Putamen (tissue), 1 donor: Measurements from ENCODE around the gene EPHB1.
A peak's percentile ranks its signal among the peaks of the same experiment; 100 is the strongest.

Experiments
- DNase-seq: peaks from one replicate; pipeline ENCODE4 v3.0.0-alpha.2; 2016; ENCODE audit warnings: low spot score

EPHB1 gene

DNA sequence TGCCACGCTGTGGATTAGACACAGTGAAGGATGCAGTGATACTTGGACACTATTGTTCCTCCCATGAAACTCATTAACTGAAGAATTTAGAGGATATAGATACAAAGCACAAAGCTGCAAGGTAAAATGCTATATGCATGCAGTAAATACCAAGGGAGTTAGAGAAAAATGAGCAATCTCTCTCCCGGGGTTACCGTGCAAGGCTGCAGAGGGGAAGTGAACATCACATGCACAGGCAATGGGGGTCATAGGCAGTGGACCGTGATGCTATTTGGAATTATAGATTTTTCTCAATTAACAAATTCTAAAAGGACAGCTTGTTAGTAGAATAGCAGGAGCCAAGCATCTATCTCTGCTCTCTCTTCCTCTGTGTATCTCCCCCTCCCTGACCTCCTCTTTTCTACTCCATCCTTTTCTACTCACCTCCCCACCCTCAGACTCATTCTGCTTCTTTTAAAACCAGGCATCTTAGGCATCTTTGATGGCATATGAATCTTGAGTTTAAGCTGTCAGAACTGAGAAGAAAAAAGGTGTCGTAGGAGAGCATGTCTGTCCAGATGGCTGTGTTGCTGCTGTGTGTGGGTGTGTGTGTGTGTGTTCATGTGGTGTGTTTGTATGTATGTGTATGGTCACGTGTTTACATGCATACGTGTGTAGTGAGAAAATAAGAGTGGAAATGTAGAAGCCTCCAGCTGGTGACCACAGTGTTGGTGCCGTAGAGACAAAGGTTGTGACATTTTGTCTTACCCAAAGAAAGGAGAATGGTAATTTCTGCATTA lies 339.0 kb downstream of the EPHB1 start:
- DNase-seq = no peak

DNA sequence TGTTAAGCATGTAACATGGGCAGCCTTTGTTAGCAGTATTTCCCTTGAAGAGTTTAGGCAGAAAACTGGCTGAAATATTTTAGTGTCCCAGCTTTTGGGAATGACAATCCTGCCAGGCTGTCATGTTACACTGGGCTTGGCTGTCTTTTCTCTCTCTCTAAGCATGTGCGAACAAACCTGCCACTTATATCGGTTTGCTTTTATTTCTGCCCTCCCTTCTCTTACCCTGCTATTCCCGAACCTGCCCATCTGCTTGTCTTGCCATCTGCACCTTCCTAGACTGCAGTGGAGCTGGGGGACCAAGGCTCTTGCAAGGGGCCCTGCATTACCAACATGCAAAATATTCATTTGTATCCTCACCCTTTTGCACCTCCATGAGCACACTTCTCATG lies 339.6 kb downstream of the EPHB1 start:
- DNase-seq = no peak

DNA sequence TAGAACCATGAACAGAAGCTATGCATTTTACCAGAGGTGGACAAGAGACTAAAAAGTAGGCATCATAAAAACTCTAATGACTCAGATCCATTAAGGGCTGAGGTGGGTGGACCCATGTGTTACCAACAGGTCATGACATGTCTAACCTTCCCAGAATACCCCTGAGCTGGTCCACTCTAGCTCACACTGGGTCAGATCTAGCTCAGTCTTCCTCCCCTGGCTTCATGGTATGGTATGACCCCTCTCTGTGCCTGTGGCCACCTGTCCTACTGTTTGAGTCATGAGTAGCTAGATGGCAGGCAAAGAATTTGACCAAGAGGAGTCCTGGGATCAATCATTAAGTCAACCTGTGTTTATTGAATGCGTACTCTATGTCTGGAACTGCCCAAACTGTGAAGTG lies 340.4 kb downstream of the EPHB1 start:
- no peak for DNase-seq

DNA sequence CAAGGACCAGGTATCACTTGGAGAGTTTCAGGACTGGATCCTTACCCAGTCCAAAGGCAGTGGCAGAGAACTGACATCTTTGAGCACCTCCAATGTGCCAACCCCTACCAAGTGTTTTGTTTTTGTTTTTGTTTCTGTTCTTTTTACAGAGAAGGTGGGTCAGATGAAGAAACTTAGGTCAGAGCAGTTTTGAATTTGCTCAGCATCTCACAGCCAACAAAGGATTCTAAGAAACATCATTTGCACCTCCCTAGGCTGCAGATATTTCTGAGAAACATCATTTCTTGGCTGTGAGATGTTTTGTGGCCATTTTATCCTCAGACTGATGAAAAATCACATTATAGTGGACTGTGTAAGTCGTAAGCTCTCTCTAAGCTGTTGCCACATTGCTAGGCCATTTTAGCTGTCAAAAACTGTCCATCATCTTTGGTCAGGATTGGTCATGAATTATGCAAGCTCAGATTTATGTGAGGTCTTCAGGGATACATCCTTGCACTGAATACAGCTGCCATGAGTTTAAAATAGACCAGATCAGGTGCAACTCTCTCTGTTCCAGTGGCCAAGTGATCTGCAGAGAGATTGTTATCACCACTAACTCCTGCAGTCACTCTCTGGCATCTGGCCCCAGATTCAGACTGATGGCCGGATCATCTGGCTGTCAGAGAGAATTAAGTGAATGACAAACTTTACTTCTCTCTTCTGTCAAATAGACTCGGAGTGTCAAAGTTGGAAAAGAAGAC lies 341.5 kb downstream of the EPHB1 start:
- no peak for DNase-seq

DNA sequence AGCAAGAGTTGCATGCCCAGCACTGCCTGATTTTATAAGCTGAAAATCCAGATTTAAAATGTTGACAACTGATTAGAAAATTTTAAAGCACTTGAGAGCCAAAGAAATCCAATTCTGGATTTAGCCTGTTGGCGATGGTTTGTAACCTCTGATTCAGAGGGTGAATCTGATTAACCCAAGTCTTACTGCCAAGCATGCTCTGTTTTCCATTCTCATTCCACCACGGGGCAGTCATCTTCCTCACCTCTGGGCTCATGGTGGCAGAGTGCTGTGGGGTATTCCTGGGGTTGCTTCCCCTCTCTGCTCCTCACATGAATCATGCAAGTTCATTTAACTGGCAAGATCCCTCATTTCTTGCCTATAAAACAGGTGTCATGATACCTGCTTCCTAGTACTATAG lies 342.2 kb downstream of the EPHB1 start:
- no peak for DNase-seq

DNA sequence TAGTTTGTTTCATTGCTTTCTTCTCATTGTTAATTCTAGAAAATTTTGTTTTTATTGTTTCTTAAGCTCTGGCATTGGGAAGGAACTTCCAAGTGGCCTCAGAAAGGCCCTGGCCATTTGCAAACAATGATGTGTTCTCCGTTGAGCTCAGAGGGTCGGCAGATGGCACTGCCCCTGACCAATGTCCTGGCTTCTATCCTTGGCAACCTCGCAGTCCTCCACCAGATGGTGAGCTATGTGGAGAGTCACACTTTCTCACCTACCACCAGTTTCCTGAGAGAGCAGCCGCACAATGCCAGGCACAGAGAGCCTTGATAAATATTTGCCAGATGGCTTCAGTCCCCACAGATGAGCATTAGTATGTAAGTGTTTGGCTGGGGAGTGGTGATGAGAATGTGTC lies 343.7 kb downstream of the EPHB1 start:
- no peak for DNase-seq

DNA sequence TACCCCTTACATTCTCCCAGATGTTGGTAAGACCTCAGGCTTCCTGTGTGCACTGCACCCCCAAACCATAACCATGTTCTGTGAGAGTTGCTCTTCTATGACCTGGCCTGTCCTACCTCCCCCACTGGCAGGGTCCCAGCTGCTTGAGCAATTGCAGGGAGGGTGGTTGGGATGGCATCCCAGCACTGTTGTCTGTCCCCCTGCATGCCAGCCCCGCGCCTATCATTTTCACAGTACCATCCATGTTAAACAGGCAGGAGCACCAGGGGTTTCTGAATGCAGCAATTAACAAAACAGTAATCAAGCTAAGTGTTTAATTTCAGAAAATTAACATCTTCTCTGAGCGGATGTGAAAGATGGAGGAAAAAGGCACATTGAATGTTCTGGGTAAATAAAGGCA lies 345.5 kb downstream of the EPHB1 start:
- DNase-seq = no peak

DNA sequence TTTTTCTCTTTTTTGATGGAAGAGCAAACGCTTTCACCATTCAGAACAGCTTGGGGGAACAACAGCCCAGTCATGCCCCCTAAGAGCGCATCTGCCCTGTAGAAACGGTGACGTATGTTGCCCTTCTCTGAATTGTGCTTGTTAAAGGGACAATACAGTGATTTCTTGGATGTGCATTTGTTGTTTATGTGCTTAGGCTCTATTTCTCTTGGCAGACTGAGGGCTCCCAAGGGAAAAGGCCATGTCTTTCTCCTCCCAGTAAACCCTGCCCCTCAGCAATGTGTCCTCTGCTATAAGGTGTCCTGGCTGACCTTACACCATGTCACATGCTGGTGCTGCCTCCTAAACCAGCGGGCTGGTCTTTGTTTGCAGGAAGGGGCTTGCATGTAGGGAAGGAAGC lies 346.1 kb downstream of the EPHB1 start:
- peak; percentile 52 for DNase-seq

DNA sequence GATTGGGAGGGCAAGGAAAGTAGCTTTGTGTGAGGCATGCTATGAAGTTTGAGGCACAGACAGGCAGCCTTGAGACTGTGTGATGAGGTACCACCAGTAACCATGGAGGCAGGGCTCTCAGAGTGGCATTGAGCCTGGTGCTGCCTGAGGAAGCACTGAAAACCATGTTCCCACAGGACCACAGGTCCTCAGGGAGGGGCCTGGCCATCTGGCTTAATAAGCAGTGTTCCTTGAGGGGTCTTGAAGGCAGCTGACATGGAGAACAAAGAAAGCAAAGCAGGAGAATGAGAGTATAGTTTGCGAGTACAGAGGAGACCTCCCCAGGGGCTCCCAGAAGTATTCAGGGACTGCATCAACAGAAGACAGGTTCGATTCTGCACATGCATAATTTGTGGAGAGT lies 346.6 kb downstream of the EPHB1 start:
- no peak for DNase-seq

DNA sequence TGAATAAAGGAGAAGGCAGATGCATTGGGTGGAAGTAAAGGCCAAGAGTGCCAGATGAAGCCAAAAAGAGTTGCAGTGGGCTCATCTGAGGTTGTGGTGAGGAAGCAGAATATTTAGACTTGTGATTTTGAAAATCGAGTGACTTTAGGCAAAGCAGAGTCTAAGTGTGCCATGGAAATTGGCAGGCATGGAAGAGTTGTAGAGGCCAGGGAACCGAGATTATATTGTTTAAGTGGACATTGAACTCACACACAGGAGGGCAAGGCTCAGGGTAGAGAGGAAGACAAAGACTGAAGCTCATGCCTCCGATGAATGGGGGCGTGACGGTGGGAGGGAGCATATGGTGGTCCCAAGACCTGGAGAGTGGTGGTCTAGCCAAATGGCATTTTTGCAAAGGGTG lies 347.5 kb downstream of the EPHB1 start:
- DNase-seq = no peak

DNA sequence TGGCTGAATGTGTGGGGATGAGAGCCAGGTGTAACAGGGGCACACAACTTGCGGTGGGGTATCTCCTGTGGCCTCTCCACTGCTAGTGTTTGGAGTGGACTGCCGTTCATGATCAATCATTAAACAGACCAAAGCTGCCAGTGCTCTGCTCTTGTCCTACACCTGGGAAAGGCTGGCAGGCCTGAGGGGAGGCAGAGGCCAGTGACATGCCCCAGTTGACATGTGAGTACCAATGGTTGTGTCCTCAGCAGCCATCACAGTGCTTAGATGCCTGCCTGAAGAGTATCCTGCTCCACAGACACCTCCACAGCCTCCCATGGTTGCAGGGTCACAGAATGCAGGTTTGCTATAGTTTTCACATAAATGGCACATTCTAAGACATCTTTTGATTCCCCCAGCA lies 348.4 kb downstream of the EPHB1 start:
- no peak for DNase-seq

DNA sequence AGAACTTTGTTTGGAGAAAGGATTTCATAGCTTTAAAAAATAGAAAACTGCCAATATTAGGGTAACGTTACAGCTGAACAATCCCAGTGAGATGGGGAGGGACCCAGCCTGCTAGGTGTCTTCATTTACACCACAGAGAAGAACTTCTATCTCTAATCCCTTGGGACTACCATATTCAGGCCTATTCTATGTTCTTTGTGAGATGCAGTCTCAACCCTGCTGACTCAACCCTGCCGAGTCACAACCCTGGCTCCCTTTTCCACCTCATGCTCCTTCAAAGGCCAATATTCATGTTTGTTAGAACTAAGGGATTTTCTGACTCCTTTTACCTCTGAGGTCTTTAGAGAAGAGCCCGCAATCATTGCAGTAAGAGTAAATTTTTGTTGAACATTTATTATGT lies 350.5 kb downstream of the EPHB1 start:
- no peak for DNase-seq

DNA sequence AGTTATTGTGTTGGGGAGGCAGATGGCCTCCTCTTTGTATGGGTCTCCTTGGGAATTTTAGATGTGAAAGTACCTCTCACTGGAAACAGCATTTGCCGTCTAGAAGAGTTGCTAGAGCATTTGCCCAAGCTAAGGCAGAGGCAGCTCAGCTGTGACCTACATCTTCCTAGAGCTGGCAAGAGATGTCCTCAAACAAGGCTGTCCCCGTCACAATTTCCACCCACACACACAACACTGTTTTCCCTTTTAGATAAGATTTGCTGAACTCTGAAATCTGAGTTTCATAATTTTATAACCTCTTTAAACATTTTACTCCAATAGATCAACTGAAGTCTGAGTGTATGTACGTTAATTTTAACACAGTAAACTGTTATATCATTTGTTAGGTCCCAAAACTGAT lies 352.6 kb downstream of the EPHB1 start:
- DNase-seq = no peak

DNA sequence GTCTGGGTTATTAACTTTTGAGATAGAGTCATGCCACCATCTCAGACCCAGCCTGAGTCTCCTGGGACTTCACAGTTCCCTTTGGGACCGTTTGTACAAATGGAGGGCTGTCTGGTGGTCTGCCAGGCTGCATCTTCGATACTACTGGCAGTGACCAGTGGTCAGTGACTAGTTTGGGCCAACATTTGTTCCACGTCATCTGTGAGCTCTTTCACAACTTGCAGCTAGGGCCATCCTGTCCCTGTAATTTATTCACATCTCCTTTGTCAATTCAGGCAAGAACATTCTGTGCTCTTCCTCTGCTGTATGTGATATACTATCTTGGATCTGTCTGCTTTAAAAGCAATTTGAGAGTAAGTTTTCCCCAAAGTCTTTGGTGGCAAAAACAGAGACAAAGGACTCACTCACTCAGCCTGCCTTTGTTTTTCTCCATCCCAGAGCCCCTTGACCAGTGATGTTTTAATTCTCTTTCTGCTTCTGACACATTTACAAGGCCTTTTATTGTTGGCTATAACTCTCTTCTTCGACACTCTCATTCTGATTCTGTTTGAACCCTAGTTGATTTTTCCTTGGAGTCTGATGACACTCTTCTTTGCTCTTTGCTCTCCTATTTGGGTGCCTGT lies 353.4 kb downstream of the EPHB1 start:
- DNase-seq = no peak

DNA sequence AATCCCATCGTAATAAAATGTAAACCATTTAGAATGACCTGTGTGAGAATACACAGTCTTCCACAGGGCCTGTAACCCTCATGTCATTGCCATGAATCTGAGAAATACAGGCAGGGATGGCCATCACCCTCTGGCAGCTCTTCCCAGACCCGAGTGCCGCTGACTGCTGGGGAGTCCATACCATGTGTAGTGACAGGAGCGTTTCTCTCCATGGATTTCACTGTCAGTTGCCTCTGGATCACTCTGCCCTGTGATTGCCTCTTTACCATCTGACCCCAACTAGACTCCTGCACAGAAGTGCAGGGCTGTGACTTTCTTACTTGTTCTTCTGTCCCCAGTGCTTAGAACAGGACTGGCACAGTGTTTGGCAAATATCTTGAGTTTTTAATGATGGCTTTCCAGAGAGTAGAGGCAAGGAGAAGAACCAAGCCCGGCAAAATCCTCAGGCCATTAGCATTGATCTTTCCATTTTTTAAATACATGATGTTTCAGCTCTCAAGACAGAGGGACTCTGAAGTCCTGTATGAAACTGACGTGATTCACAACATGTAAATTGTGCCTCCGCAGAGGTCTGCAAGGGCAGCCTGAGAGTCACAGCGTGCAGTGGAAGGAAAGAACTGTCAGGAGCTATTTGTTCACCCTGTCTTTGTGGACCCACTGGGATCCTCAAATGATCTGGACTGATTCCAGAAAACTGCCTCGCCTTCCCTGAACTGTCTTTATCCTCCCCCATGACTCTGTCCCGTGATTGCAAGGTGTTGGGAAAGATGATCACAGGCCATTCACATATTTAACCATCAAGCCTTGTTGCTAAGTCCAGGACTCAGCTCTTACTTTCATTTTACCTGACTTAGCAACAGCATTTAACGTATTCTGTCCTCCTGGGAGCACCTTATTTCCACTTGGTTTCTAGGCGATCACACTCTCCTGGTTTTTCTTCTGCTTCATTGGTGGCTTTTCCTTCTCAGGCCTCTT lies 354.9 kb downstream of the EPHB1 start:
- no peak for DNase-seq

DNA sequence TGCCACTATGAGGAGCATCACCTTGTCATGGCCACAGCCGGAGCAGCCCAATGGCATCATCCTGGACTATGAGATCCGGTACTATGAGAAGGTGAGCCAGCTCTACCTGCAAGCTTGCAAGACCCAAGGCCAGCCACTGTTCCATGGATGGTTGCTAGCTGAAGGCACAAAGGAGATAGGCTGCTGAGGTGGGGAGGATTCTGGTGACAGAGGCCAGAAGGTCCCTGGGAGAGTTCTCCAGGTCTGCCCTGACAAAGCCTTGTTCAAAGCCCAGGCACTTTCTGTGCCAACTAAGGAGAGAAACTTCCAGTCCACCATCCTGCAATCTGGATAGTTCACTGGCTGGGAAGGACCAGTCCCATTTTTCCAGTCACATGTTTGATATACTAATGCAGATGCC lies 359.1 kb downstream of the EPHB1 start:
- no peak for DNase-seq

DNA sequence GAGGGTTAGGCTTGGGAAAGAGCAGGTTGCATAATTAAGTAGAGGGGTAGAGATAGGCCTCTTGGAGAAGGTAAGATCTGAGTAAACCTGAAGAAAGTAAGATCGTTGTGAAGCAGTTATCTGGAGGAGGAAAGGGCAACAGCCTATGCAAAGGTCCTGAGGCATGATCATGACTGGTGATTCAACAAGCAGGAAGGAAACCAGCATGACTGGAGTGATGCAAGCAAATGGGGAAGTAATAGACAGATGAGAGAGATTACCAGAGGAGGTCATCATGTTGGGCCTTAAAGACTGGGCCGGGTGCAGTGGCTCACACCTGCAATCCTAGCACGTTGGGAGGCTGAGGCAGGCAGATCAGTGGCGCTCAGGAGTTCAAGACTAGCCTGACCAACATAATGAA lies 360.2 kb downstream of the EPHB1 start:
- no peak for DNase-seq

DNA sequence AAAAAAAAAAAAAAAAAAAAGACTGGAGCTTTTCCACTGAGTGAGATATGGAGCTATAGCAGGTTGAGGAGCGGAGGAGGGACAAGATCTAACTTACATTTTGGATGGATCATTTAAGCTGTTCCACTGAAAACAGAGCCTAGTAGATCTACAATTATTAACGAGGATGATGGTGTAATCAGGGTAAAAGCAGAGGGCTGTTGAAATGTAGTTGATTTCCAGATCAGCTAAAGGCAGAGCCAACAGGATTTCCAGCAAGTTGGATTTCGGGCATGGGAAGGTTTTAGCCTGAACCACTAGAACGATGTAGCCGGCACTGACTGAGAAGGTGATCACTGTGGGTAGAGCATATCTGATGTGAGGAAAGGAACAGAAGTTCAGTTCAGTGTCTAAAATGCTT lies 360.7 kb downstream of the EPHB1 start:
- no peak for DNase-seq

DNA sequence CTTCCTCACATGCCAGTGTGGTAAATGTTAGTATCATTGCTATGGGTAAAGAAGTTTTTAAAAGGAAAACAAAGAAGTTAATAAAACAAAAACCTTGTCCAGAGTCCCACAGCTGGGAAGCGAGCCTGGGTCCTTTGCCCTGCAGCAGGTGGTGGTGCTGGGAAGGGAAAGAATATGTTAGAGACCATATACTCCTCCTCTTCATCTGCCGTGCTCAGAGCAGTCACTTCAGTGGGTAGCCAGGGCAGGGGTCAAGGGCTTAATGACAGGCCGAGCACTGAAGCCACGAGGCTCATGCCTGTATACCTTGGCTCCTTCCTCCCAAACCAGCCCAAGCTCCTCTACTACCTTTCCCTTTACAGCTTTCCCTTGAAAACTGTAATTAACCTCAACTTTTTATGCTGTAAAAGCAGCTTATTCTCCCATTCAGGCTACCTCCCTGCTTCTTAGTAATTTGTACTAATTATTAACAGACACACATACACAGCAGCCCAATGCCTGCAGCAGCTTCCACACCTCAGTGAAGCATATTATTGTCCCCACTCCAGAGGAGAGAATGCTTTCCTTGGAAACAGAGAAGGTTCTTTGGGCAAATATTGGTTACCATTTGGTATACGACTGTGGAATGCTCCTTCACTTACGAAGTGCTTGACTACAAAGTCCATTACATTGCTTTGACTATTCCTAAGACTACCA lies 362.1 kb downstream of the EPHB1 start:
- no peak for DNase-seq

DNA sequence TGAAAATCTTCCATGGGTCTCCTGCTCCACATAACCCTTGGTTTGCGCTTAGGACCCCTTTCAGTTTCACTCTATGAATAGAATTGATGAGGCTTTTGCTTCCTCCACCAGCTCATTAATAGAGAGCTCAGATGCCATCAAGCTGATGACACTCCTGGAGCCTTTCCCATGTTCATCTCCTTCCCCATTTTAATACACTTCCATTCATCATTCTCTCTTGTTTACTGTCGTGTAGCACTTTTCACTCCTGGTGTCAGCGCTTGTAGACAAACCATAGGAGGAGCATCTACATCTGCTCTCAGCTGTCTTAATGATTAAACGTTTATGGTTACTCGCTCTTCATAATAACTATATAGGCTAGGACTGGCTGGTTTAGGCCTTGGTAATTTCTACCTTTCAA lies 363.5 kb downstream of the EPHB1 start:
- no peak for DNase-seq

DNA sequence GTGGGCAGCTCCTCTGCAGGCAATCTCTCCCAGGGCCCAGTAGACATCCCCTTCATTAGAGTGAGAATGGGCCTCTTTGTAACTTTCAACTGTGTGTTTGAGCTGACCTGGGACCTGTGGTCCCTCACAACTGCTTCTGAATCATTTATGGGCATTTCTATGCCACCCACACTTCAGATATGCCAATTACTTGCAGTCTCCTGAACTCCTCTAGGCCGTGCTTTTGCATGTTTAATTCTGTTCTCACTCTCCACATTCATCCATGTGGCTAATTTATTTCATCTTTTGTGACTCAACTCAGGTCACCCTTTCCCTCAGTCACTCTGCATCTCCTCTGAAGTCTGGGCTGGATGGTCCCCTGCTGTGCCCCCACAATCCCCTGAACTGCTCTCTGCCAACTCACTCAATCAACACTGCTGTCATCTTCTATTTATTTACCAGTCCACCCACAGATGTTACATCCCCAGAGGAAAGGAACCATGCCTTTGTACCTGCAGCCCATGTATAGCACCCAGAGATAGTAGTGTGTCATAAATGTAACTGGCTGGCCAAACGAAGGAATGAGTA lies 364.7 kb downstream of the EPHB1 start:
- no peak for DNase-seq
